ENCODE data around the gene CCDC73. TPM values are rescaled to one million over a fixed set of nuclear protein-coding genes. Genes with fewer than 3 reads are reported as not detected.
A peak's percentile ranks its signal among the peaks of the same experiment; 100 is the strongest.
"Not testable (repeated sequence)": the region's sequence is repeated elsewhere in the genome, so short reads cannot be mapped to it uniquely, and the experiment has no call there.

CCDC73 gene
- total RNA-seq (2014; rRNA removed; shearing (Covaris generic)): not detected in 2 replicates

DNA sequence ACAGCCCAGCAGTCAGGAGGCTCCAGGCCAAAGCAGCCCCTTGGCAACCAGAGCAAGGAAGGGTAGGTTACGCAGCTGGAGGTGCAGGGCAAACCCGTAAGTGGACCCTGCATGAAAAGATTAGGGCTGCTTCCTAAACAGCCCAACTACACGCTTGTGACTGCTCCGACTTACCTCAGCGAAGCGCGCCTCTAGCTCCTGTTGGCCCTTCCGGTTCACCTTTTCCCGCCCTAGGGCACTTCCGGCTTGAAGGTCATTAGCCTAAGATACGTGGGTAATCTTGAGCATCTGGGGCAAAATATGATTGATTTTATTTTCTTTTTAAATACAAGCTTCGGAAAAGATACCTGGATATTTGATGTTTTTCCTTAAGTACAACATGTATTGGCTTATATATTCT lies at the start of gene CCDC73:
Gene CCDC73 (minus strand): TSS at position 224 of the 400 bp plus-strand sequence. CDS start 34,419 bp downstream, outside the sequence.
- no peak for DNase-seq (ENCODE audit: low spot score)

DNA sequence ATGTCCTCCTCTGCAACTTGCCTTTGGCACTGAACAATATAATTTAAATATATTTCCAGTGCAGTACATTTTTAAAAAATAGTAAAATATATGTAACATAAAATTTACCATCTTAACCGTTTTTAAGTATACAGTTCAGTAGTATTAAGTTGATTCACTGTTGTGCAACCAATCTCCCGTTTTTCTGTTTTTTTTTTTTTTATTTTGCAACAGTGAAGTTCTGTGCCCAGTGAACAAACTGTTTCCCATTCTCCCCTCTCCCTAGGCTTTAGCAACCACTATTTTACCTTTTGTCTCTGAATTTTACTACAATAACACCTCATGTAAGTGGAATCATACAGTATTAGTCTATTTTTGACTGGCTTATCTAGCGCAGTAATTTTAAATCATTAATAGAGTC lies 49.1 kb upstream of the CCDC73 start:
- DNase-seq (ENCODE audit: low spot score): no peak

GRCh38 chr11:32840587-32840986 lies 46.1 kb upstream of the CCDC73 start:
- no peak for DNase-seq (ENCODE audit: low spot score)

GRCh38 chr11:32839308-32839707 lies 44.8 kb upstream of the CCDC73 start:
- DNase-seq (ENCODE audit: low spot score): no peak

GRCh38 chr11:32838505-32839274 lies 44.2 kb upstream of the CCDC73 start:
- peak; percentile 48 for DNase-seq (ENCODE audit: low spot score)

DNA sequence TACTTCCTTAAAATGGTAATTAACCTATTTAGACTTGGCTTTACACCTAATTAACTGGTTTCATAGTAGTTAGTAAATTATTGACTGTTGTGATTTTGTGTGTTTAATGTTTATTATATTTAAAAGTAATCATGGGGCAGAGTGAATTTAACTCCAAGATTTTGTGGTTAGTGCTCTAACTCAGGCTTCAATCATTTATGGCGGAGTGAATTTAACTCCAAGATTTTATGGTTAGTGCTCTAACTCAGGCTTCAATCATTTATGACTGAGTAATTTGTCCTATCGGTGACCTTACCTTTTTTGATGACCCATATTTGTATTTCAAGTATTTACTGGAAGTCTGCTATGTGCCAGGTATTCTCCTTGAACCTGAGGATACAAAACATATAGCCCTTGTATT lies 42.5 kb upstream of the CCDC73 start:
- DNase-seq (ENCODE audit: low spot score): no peak

- no peak for DNase-seq (ENCODE audit: low spot score)
Measured at GRCh38 chr11:32833921-32834320, 39.5 kb upstream of the CCDC73 start.

- no peak for DNase-seq (ENCODE audit: low spot score)
Measured at GRCh38 chr11:32831221-32831620, 36.8 kb upstream of the CCDC73 start.

GRCh38 chr11:32830796-32831195 lies 36.3 kb upstream of the CCDC73 start:
- no peak for DNase-seq (ENCODE audit: low spot score)

DNA sequence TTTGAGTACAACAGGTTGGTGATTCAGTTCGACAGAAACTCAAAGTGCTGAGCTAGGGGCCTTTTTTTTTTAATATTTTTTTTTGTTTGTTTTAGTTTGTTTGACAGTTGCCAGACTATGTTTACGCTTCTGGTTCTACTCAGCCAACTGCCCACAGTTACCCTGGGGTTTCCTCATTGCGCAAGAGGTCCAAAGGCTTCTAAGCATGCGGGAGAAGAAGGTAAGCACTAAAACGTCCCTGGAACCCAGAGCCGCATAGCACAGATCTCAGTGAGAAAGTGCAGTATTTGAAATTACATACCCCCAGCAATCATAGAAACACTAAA lies 35.9 kb upstream of the CCDC73 start:
- DNase-seq (ENCODE audit: low spot score): no peak

DNA sequence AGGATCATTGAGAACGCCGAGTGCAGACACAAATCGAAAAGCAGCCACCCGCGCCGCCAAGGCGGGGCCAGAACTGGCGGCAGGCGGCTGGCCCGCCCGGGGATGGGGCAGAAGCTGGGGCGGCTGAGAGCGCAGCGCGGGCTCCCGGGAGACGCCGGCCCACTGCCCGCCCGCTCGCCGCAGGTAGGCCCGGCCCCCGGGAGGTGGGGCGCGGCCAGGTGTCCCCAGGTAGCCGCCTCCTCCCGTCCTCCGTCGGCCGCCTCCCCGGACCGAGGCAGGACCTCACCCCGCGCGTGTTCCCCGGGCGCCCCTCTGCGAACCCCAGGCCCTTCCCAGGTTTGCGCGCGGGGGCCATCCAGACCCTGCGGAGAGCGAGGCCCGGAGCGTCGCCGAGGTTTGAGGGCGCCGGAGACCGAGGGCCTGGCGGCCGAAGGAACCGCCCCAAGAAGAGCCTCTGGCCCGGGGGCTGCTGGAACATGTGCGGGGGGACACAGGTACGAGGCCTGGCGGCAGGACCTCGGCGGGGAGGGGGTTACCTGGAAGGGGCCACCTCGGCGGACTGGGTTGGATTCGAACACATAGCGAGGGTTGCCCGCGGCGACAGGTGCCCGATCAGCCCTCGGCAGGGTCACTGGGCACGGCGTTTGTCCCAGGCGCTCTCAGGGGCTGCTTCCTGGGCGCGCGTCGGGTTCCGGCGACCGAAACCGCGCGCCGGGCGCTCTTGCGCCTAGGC lies 35.4 kb upstream of the CCDC73 start, which contains the start of gene PRRG4:
Gene PRRG4 (plus strand): TSS at position 248 of the 733 bp plus-strand sequence. CDS start 603 bp downstream, outside the sequence.
- peak; percentile 20 for DNase-seq (ENCODE audit: low spot score)

- DNase-seq (ENCODE audit: low spot score): no peak
Measured at GRCh38 chr11:32829157-32829679, 34.8 kb upstream of the CCDC73 start.

DNA sequence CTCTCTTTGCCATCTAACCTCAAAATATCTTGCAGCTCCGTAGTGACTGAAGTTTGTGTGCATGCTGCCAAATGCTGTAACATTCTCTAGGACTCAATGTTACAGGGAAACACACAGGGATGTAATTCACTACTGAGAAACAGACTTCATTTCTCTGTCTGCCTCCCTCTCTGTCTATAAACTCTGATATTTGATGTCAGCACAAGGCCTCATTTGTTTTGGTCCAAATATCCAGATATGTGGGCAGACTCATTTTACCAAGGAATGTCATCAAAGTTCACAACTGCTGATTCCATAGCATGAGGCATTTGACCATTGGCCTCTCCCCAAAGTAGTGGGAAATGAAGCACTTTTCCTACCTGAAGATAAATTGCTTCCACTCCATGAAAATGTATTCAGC lies 32.8 kb upstream of the CCDC73 start:
- DNase-seq (ENCODE audit: low spot score): no peak

DNA sequence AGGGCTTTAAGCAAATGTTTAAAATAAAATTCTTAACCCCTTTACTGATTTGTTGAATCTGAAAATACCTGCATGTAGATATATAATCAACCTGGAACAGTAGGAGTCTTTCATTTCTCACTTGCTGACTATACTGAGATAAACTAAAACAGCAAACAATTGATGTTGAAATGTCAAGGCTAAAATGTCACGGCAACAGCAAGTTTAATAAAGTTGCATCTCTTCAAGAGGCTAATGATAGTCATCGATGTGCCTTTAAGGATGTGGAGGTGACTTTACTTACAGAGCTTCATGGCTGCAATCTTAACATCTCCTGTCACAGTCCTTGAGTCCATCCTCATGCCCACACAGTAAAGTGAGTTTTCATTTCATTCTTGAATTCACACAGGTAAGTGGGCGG lies 31.7 kb upstream of the CCDC73 start:
- DNase-seq (ENCODE audit: low spot score): no peak

- not testable (repeated sequence) for DNase-seq (ENCODE audit: low spot score)
Measured at GRCh38 chr11:32823617-32824016, 29.2 kb upstream of the CCDC73 start.

DNA sequence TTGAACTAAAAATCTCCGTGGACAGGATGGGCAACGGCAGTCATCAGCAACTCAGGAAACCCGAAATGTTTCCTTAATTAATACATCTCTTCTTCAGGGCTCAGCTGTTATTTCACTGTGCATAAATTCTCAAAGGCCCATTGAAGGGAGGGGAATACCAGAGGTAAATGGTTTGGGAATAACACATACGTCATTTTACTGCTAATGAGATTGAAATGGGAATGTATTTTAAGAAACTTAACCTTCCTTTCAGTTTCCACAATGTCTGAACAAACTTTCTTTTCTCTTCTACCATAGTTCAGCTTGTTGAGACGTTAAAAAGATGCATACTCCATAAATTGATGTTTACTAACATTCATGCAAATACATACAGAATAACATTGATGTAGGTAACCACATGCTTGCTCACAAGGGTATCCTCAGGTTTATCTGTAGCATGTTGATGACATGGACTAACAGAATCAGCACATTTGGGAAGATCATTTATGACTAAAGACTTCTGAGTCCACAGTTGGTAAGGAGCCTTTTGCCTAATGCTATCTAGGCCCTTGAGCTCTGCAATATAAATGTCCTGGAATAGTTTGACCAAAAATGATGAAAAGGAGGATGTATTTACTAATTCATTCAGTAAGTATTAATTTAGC lies 27.6 kb upstream of the CCDC73 start:
- DNase-seq (ENCODE audit: low spot score): no peak

- DNase-seq (ENCODE audit: low spot score): peak; percentile 59
Measured at GRCh38 chr11:32821517-32821916, 27.1 kb upstream of the CCDC73 start.

- DNase-seq (ENCODE audit: low spot score): no peak
Measured at GRCh38 chr11:32820497-32820896, 26.0 kb upstream of the CCDC73 start.

- DNase-seq (ENCODE audit: low spot score): no peak
Measured at GRCh38 chr11:32819187-32819586, 24.7 kb upstream of the CCDC73 start.

GRCh38 chr11:32817852-32818183 lies 23.4 kb upstream of the CCDC73 start:
- DNase-seq (ENCODE audit: low spot score): no peak

DNA sequence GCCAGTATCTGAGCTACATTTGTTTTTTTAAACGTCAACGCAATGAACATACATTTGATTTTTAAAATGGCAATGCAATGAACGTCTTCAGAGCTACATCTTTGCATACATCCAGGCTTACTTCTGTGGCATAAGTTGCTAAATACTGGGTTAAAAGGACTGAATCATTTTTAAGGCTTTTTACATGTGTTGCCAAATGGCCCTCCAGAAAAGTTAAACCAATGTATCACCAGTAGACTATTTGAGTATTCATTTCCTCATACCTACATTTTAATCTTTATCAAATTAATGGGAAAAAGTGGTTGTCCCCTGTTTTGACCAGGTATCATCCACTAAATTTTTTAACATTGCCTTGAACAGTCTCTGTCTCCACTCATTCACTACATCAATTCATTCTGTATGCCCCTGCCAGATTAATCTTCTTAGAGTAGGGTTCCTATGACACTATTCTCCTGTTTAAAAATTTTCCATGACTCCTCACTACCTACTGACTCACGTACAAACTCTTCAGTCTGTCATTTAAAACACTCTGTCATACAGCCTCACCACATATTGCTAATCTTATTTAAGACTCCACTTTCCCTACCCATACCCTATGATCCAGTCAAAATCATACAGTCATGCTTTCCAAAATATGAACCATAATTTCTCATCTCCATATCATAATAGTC lies 22.9 kb upstream of the CCDC73 start:
- peak; percentile 15 for DNase-seq (ENCODE audit: low spot score)

DNA sequence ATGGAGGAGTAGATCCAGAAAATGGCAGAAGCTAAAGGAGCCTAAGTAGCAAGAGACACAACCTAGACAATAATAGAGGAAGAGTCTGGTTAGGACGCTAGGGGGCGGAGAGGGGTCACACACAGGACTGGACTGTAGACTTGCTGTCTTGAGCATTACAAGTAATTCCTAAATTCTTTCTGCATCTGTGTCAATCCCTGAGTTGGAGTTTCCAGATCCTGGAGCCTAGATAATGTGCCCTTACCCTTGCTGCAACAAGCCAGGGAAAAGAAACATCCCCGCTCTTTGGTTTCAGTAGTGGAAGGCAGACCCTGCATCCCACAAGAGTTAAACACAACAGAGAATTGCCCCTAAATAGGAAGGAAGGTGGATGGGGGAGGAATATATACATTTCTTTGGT lies 14.9 kb upstream of the CCDC73 start:
- peak; percentile 82 for DNase-seq (ENCODE audit: low spot score)
